A549 (cell line): Measurements from ENCODE around the gene MLLT3.

Experiments
- CHD4 ChIP-seq: fragments of 200-600 bp; sonication (generic); IDR thresholded peaks from 2 replicates; pipeline ENCODE4 v1.6.1; 2016; ENCODE audit warnings: antibody characterized with exemption, mild to moderate bottlenecking, borderline replicate concordance
- EP300 ChIP-seq, 2 experiments: fragments of >200 bp; sonication (Bioruptor Twin); formaldehyde crosslinking; IDR thresholded peaks; 2 replicates in 1 of 2; 3 replicates in 1 of 2; pipeline ENCODE4 v1.6.1; 2016 to 2017
- JUN ChIP-seq, 2 experiments: fragments of >200 bp; sonication (Bioruptor Twin); formaldehyde crosslinking; IDR thresholded peaks; 2 replicates in 1 of 2; 3 replicates in 1 of 2; pipeline ENCODE4 v1.6.1; 2016 to 2017
- KDM1A ChIP-seq: fragments of 200-600 bp; sonication (generic); IDR thresholded peaks from 2 replicates; pipeline ENCODE4 v1.6.1; 2016; ENCODE audit warnings: low read depth, mild to moderate bottlenecking
- KDM5A ChIP-seq: fragments of 200-600 bp; sonication (generic); IDR thresholded peaks from 2 replicates; pipeline ENCODE4 v1.6.1; 2016; ENCODE audit warnings: antibody characterized with exemption, mild to moderate bottlenecking
- MAFK ChIP-seq: fragments of 450-650 bp; IDR thresholded peaks from 2 replicates; pipeline ENCODE4 v1.6.1; 2014; ENCODE audit not compliant: partially characterized antibody
- MYC ChIP-seq: IDR thresholded peaks from 2 replicates; pipeline ENCODE4 v1.6.1; 2012; ENCODE audit warnings: mild to moderate bottlenecking, inconsistent platforms, low read length, improper control_type of control experiment, borderline replicate concordance
- NPAS2 ChIP-seq: fragments of 250-450 bp; sonication (Bioruptor Pico); IDR thresholded peaks from 2 replicates; pipeline ENCODE4 v1.8.0; 2022; ENCODE audit warnings: mild to moderate bottlenecking, moderate library complexity, borderline replicate concordance
- POLR2A ChIP-seq: IDR thresholded peaks from 2 replicates; pipeline ENCODE4 v1.6.1; 2012; ENCODE audit warnings: mild to moderate bottlenecking, low read length
- RCOR1 ChIP-seq: fragments of 150-350 bp; IDR thresholded peaks from 2 replicates; pipeline ENCODE4 v1.6.1; 2014; ENCODE audit warnings: antibody characterized with exemption, low read length, low read depth
- RNF2 ChIP-seq: fragments of 200-600 bp; sonication (generic); IDR thresholded peaks from 2 replicates; pipeline ENCODE4 v1.6.1; 2016; ENCODE audit warnings: low read depth, mild to moderate bottlenecking, antibody characterized with exemption, moderate library complexity, borderline replicate concordance
- TF ChIP-seq, protein P1 (sequence below): fragments of >200 bp; sonication (Bioruptor Twin); formaldehyde crosslinking; IDR thresholded peaks from 3 replicates; pipeline ENCODE4 v1.5.1; 2016
- TF ChIP-seq, protein P2 (sequence below): IDR thresholded peaks from 2 replicates; pipeline ENCODE4 v1.6.1; 2012
- TF ChIP-seq, protein P3 (sequence below): fragments of 450-650 bp; IDR thresholded peaks from 2 replicates; pipeline ENCODE4 v1.6.1; 2014; ENCODE audit warnings: antibody characterized with exemption

DNA sequence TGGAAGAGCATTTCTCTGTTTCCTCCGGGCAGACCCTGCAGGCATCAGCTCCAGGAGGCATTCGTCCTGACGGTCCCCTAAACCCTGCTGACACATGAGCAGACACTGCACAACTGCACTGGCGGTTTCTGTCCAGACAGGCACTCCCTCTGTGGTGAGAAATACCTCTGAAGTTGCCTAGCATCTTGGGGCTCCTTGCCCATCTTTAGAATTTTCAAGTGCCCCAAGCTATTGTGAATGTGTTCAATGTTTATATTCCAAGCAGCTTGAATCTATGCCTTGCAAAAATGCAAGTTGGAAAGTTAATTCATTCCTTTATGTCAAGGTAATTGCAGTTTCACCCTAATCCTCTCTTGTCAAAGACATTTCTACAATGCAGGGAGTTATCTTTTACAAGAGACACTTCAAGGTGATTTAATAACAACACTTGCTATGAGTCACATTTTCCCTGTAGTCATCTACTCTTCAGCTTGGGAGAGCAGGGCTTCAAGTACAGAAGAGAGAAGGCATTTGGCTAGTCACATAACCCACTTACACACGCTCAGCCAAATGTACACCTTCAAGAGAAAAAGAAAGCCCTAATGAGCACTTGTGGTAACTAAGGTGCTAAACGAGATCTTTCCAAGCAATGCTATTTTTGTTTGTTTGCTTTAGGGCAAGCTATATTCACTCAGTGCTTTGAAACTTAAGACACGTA lies 302.5 kb downstream of the MLLT3 start:
- TF ChIP-seq, protein P1, sequence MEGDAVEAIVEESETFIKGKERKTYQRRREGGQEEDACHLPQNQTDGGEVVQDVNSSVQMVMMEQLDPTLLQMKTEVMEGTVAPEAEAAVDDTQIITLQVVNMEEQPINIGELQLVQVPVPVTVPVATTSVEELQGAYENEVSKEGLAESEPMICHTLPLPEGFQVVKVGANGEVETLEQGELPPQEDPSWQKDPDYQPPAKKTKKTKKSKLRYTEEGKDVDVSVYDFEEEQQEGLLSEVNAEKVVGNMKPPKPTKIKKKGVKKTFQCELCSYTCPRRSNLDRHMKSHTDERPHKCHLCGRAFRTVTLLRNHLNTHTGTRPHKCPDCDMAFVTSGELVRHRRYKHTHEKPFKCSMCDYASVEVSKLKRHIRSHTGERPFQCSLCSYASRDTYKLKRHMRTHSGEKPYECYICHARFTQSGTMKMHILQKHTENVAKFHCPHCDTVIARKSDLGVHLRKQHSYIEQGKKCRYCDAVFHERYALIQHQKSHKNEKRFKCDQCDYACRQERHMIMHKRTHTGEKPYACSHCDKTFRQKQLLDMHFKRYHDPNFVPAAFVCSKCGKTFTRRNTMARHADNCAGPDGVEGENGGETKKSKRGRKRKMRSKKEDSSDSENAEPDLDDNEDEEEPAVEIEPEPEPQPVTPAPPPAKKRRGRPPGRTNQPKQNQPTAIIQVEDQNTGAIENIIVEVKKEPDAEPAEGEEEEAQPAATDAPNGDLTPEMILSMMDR, result no peak
- TF ChIP-seq KDM1A, result no peak
- no peak for TF ChIP-seq MAFK
- TF ChIP-seq POLR2A, result no peak
- TF ChIP-seq KDM5A, result no peak
- no peak for TF ChIP-seq NPAS2 (CRISPR knock-in tag)
- TF ChIP-seq JUN (IDR thresholded peaks at IDR 0.05), result no peak
- no peak for TF ChIP-seq RCOR1
- TF ChIP-seq, protein P2, sequence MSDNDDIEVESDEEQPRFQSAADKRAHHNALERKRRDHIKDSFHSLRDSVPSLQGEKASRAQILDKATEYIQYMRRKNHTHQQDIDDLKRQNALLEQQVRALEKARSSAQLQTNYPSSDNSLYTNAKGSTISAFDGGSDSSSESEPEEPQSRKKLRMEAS, result no peak
- TF ChIP-seq RNF2, result no peak
- TF ChIP-seq CHD4, result no peak
- TF ChIP-seq, protein P3, sequence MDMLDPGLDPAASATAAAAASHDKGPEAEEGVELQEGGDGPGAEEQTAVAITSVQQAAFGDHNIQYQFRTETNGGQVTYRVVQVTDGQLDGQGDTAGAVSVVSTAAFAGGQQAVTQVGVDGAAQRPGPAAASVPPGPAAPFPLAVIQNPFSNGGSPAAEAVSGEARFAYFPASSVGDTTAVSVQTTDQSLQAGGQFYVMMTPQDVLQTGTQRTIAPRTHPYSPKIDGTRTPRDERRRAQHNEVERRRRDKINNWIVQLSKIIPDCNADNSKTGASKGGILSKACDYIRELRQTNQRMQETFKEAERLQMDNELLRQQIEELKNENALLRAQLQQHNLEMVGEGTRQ, result no peak
- no peak for TF ChIP-seq EP300 (IDR thresholded peaks at IDR 0.05)
- TF ChIP-seq MYC, result no peak
